Colonic mucosa (tissue), 4 donors: ENCODE measurements around the gene PUS1. TPM values are rescaled to one million over a fixed set of nuclear protein-coding genes. Genes with fewer than 3 reads are reported as not detected.

ENCODE experiments used
- DNase-seq: peaks from one replicate; pipeline ENCODE4 v3.0.0-alpha.2; 2020
- H3K27ac ChIP-seq: fragments of 200-600 bp; one replicate; pipeline ENCODE4 v1.8.0; 2021
- H3K27me3 ChIP-seq: fragments of 200-600 bp; one replicate; pipeline ENCODE4 v1.8.0; 2021
- H3K36me3 ChIP-seq: fragments of 200-600 bp; one replicate; pipeline ENCODE4 v1.8.0; 2021
- H3K4me1 ChIP-seq: fragments of 200-600 bp; one replicate; pipeline ENCODE4 v1.8.0; 2021; ENCODE audit warnings: mild to moderate bottlenecking
- H3K4me3 ChIP-seq: fragments of 200-600 bp; one replicate; pipeline ENCODE4 v1.8.0; 2021
- H3K9ac ChIP-seq, 2 donors: one replicate each; pipeline ENCODE4 v1.7.0; 2013; ENCODE audit warnings: control low read depth in 2 of 2, low read depth in 2 of 2, low read length in 2 of 2
- H3K9me3 ChIP-seq: fragments of 200-600 bp; one replicate; pipeline ENCODE4 v1.8.0; 2021
- intact Hi-C: fragments of 100-400 bp; cut with DNase I; formaldehyde crosslinking; loops from one replicate; pipeline ENCODE4 v1.14.1; 2022
- total RNA-seq, 2 donors: library from RNA; stranded (reverse); fragmentation: NEBNext Ultra II Directional in 1 of 2; extraction: Animal tissue kit (Norgen Biotek cat#: 25700) in 1 of 2; gene quantifications; one replicate each; pipeline ENCODE4 v1.2.1, GENCODE V29; 2021
- TF ChIP-seq, protein P1 (sequence below): fragments of 200-600 bp; IDR thresholded peaks from one replicate; pipeline ENCODE4 v1.8.0; 2022; ENCODE audit warnings: antibody characterized with exemption, mild to moderate bottlenecking
- donor health status: healthy.
- donor health status: DM: no; HTN: no; CAD: no.
- donor health status: DM: no; HTN: no; CAD: no.

Gene PUS1
- total RNA-seq, 2 donors from 2014 or later: 16.0 to 58.9 TPM

DNA sequence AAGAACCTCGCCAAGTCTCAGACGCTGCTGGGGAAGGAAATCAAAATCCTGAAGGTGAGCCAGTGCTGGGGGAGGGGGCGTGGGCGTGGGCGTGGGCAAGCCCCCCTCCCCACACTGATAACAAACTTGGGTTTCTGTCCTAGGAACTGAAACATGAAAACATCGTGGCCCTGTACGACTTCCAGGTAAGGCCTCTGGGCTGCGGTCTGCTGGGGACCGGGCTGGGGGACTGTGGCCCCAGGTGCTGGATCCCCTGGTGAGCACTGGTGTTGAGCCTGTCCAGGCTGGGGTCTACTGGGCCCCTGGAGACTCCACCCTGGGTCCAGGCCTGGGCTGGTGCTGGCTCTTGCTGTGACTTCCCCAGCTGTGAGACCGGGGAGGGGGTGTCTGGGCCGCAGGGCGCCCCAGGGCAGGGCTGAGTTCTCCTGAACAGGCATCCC, 33.4 kb upstream of the PUS1 start:
- intact Hi-C loops: loop anchor here (10.0 kb wide), 1 partner anchor 49 kb away; the partner anchor contains the start of gene EP400
- Histone ChIP-seq H3K9me3 (no peaks in the 10 kb centered on the region), H3K9ac (peak overlapping the region; percentile 77 to 92), H3K4me3 (peak overlapping the region; percentile 59), H3K4me1 (peaks cover 5% of the 10 kb centered on the region), H3K27me3 (no peaks in the 10 kb centered on the region), H3K27ac (peak overlapping the region; percentile 92), H3K36me3 (no peaks in the 10 kb centered on the region)
- DNase-seq: no peak
- TF ChIP-seq, protein P1, sequence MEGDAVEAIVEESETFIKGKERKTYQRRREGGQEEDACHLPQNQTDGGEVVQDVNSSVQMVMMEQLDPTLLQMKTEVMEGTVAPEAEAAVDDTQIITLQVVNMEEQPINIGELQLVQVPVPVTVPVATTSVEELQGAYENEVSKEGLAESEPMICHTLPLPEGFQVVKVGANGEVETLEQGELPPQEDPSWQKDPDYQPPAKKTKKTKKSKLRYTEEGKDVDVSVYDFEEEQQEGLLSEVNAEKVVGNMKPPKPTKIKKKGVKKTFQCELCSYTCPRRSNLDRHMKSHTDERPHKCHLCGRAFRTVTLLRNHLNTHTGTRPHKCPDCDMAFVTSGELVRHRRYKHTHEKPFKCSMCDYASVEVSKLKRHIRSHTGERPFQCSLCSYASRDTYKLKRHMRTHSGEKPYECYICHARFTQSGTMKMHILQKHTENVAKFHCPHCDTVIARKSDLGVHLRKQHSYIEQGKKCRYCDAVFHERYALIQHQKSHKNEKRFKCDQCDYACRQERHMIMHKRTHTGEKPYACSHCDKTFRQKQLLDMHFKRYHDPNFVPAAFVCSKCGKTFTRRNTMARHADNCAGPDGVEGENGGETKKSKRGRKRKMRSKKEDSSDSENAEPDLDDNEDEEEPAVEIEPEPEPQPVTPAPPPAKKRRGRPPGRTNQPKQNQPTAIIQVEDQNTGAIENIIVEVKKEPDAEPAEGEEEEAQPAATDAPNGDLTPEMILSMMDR: no peak

DNA sequence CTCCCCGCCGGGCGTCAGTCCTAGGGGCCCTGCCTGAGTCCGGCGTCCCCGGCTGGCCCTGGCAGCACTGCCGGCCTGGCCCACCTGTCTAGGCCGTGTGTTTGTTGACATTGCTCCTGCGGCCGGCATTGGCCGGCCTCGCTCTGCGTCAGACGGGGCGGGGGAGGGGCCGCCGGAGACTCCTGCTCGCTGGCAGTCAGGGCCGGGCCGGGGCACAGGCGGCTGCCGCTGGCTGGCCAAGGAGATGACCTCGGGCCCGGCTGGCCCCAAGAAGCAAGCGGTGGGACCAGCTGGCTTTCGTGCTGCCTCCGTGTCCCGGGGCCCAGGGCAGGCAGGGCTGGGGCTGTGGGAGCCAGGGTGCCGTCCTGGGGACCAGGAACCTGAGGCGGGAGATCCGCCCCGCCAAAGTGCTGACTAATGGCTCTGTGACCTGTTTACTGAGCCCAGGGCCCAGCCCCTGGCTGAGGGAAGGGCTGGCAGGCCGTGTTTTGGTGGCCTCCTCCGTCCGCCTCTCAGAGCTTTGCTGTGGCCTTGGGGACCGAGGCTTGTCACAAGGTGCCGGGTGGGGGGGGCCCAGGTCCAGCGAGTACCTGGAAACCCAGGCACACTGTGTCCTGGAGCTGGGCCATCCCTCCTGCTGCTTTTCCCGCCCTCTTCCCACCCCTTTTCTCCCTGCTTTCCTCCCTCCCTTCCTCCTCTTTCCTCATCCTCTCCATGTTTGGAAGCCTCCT, 32.8 kb upstream of the PUS1 start:
- DNase-seq: peak; percentile 94
- intact Hi-C loops: loop anchor here (10.0 kb wide), 1 partner anchor 49 kb away; the partner anchor contains the start of gene EP400
- no peaks in the 10 kb centered on the region for H3K9me3 ChIP-seq
- H3K27ac ChIP-seq: peak overlapping the region; percentile 92
- H3K36me3 ChIP-seq: no peaks in the 10 kb centered on the region
- TF ChIP-seq, protein P1: no peak
- peaks cover 5% of the 10 kb centered on the region for H3K4me1 ChIP-seq
- peak overlapping the region; percentile 59 for H3K4me3 ChIP-seq
- H3K9ac ChIP-seq: peak overlapping the region; percentile 77 to 92
- H3K27me3 ChIP-seq: no peaks in the 10 kb centered on the region

DNA sequence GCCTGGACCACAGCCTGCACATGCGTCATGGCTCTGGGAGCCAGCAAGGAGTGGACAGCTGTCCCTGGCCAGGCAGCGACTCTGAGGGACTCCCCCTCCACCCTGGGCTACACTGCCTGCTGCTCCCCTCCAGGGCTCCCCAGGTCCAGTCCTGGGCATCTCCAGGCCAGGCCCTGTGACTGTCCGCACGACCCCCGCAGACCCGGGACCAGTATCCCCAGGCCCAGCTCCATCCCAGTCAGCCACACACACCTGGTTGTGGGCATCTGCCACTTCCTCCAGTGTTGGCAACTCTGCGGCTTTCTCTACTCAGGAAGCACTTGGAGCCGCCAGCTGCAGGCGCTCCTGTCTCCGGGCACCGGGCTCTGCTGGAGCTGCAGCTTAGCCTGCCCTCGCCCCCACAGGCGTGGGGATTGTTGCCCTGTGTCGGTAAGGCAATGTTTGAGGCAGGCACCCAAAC, 32.2 kb upstream of the PUS1 start:
- peaks cover 5% of the 10 kb centered on the region for H3K4me1 ChIP-seq
- H3K27ac ChIP-seq: peak overlapping the region; percentile 92
- H3K36me3 ChIP-seq: no peaks in the 10 kb centered on the region
- TF ChIP-seq, protein P1: no peak
- H3K9me3 ChIP-seq: no peaks in the 10 kb centered on the region
- intact Hi-C loops: loop anchor here (10.0 kb wide), 1 partner anchor 48 kb away; the partner anchor contains the start of gene EP400
- DNase-seq: no peak
- peak overlapping the region; percentile 59 for H3K4me3 ChIP-seq
- H3K27me3 ChIP-seq: no peaks in the 10 kb centered on the region
- H3K9ac ChIP-seq: peak overlapping the region; percentile 77 to 92

DNA sequence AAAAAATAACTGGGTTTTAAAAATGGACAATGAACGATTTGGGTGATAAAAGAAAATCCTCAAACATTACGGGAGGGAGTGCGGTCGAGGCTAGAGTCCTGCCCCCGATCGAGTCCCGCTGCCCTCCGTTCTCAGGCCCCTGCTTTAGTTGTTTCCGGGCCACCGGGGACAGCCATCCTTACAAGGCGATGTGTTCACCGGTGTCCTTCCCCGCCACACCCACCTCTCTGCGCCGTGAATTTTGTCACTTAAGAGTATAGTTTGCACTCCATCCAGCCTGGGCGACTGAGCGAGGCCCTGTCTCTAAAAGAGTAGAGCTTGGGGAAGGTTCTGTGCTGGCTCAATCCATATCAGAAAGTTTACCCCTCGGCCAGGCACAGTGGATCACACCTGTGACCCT, 31.8 kb upstream of the PUS1 start:
- Histone ChIP-seq H3K4me3 (no peak overlapping the region), H3K9ac (no peak overlapping the region), H3K4me1 (peaks cover 5% of the 10 kb centered on the region), H3K27me3 (no peaks in the 10 kb centered on the region), H3K27ac (peak overlapping the region; percentile 92), H3K36me3 (no peaks in the 10 kb centered on the region), H3K9me3 (no peaks in the 10 kb centered on the region)
- intact Hi-C loops: loop anchor here (10.0 kb wide), 1 partner anchor 48 kb away; the partner anchor contains the start of gene EP400
- TF ChIP-seq, protein P1: no peak
- no peak for DNase-seq

DNA sequence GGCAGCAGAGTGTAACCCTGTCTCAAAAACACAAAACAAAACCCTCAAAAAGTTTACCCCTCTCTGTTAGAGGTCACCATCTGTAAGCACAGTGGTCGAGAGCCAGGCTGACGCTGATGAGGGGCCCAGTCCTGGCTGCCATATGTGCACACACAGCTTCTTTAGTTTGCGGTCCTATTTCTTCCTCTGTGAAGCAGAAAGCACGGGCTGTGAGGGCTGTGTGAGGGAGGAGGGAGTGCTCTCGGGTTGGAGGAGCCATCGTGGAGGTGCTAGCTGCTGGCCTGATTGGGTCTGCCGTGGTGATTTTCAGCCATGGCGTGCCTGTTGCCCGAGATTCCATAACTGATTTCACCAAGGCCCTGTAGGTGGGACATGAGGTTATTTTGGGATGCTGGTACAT, 31.2 kb upstream of the PUS1 start:
- TF ChIP-seq, protein P1: no peak
- H3K4me3 ChIP-seq: no peak overlapping the region
- intact Hi-C loops: loop anchor here (10.0 kb wide), 1 partner anchor 47 kb away; the partner anchor contains the start of gene EP400
- no peaks in the 10 kb centered on the region for H3K36me3 ChIP-seq
- H3K4me1 ChIP-seq: peaks cover 5% of the 10 kb centered on the region
- DNase-seq: no peak
- H3K27ac ChIP-seq: no peak overlapping the region
- no peaks in the 10 kb centered on the region for H3K27me3 ChIP-seq
- no peak overlapping the region for H3K9ac ChIP-seq
- no peaks in the 10 kb centered on the region for H3K9me3 ChIP-seq
